Stimulated activated CD4-positive, alpha-beta T cell treated with anti-CD3 and anti-CD28 coated beads, Interleukin-4, amount 100 ng/mL, for 24 hours (primary cell): ENCODE data around the gene GUCY1A1.

ENCODE experiments used
- DNase-seq: peaks from one replicate; pipeline ENCODE4 v3.0.0-alpha.2; 2020

The GUCY1A1 gene

GRCh38 chr4:155745984-155746383 is 79.3 kb downstream of the GUCY1A1 start:
- DNase-seq = no peak

- DNase-seq = no peak
Measured at GRCh38 chr4:155748039-155748438, 81.4 kb downstream of the GUCY1A1 start.

- no peak for DNase-seq
Measured at GRCh38 chr4:155749041-155749440, 82.4 kb downstream of the GUCY1A1 start.

- DNase-seq = no peak
Measured at GRCh38 chr4:155751569-155751968, 84.9 kb downstream of the GUCY1A1 start.

- no peak for DNase-seq
Measured at GRCh38 chr4:155757745-155758265, 91.2 kb downstream of the GUCY1A1 start.

GRCh38 chr4:155758481-155759371 is 92.1 kb downstream of the GUCY1A1 start, which contains the start of gene GUCY1B1:
Gene GUCY1B1, plus strand, starts transcription at chr4:155759021. Its CDS starts 120 bp downstream, at chr4:155759141.
- peak; percentile 57 for DNase-seq

GRCh38 chr4:155759372-155760252 is 93.0 kb downstream of the GUCY1A1 start:
- no peak for DNase-seq

- DNase-seq = no peak
Measured at GRCh38 chr4:155761047-155761446, 94.4 kb downstream of the GUCY1A1 start.

GRCh38 chr4:155761916-155762315 is 95.3 kb downstream of the GUCY1A1 start:
- DNase-seq = no peak

- no peak for DNase-seq
Measured at GRCh38 chr4:155762334-155762733, 95.7 kb downstream of the GUCY1A1 start.

- DNase-seq = no peak
Measured at GRCh38 chr4:155763551-155763950, 96.9 kb downstream of the GUCY1A1 start.

GRCh38 chr4:155765149-155765548 is 98.5 kb downstream of the GUCY1A1 start:
- no peak for DNase-seq

- DNase-seq = no peak
Measured at GRCh38 chr4:155766622-155767021, 100.0 kb downstream of the GUCY1A1 start.

- DNase-seq = no peak
Measured at GRCh38 chr4:155768370-155768769, 101.7 kb downstream of the GUCY1A1 start.

- DNase-seq = no peak
Measured at GRCh38 chr4:155769090-155769489, 102.4 kb downstream of the GUCY1A1 start.

GRCh38 chr4:155772459-155773195 is 106.0 kb downstream of the GUCY1A1 start:
- no peak for DNase-seq

- no peak for DNase-seq
Measured at GRCh38 chr4:155773196-155773800, 106.7 kb downstream of the GUCY1A1 start.

- DNase-seq = no peak
Measured at GRCh38 chr4:155774033-155774432, 107.4 kb downstream of the GUCY1A1 start.

- no peak for DNase-seq
Measured at GRCh38 chr4:155777971-155778735, 111.5 kb downstream of the GUCY1A1 start.

- DNase-seq = no peak
Measured at GRCh38 chr4:155780775-155781174, 114.1 kb downstream of the GUCY1A1 start.

- no peak for DNase-seq
Measured at GRCh38 chr4:155781249-155781831, 114.7 kb downstream of the GUCY1A1 start.
